Measurements from ENCODE around the gene CDHR3. TPM values are rescaled to one million over a fixed set of nuclear protein-coding genes. Genes with fewer than 3 reads are reported as not detected.

Gene CDHR3
- total RNA-seq, 1 experiment from 2014 or later, result 2.0 TPM

DNA sequence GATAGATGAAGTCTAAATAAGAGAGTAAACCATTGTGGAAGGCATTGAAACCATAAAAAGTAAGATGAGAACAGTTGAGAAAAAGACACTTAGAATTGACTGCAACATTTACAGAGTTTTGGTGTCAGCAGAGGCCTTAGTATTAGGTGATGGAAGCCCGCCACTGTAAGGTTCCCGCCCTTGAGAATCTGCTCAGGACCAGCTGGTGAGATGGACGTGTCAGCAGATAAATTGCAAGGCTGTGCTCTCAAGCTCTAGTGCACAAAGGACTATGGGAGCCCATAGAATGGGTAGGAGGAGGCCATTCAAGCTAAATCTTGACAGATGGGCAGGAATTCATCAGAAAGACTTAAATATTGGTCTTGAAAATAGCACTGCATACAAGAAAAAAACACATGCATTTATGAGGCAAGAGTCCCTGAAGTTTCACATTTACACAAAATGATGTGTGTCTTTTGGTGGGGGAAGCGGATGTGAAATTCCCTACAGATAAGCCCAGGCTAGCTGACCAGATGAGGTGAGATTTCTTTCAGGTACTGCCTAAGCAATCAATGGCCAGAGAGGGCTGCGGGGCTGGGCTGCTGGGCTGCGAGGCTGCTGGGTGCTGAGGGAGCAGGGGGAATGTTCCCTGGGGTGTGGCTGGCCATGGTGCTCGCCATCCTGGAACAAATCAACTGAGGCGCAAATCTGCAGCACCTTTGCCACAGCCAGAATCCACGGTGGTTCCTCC, 106.6 kb downstream of the CDHR3 start:
- no peak for DNase-seq (ENCODE audit: low read depth)
- in situ Hi-C loops (cut with HindIII; ENCODE audit: low pct_unique_long_range_greater_than_20kb, low sequenced_read_pairs), result no loop called here

DNA sequence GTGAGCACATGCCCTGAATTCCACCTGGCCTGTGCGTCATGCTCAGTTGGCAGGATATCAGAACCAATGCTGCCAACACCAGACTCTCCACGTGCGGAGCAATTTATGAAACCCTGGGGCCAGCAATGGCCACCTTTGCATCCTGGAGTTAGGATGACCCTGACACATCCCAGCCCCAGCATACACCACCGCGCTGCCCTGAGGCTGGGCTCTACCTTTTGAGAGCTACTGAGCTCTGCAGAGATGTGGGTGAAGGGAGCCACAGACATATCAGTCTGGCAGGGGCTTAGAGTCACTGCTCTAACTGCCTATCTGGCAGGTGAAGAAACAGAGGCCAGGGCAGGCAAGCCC, 107.1 kb downstream of the CDHR3 start:
- in situ Hi-C loops (cut with HindIII; ENCODE audit: low pct_unique_long_range_greater_than_20kb, low sequenced_read_pairs), result no loop called here
- DNase-seq (ENCODE audit: low read depth), result no peak

DNA sequence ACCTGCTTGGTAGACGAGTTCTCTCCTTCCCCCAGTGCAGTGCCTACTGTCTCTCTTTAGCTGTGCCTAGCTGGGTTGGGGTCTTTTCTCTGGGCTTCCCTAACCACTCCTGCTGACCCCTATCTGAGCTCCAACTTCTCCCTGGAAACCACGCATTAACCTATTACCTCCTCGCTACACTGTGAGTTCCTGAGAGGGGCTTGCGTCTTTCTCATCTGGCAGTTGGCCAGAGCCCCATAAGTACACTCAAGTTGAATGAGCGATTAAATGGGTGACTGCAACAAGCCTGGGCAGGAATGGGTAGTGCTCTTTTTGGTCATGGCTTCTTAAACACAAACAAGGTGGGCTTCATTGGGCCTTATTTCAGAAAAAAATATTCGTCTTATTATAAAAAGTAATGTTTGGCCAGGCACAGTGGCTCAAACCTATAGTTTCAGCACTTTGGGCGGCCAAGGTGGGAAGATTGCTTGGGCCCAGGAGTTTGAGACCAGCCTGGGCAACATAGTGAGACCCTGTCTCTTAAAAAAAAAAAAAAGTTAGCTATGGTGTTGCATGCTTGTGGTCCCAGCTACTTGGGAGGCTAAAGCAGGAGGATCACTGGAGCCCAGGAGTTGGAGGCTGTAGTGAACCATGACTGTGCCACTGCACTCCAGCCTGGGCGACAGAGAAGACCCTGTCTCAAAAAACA, 107.6 kb downstream of the CDHR3 start:
- in situ Hi-C loops (cut with HindIII; ENCODE audit: low pct_unique_long_range_greater_than_20kb, low sequenced_read_pairs), result no loop called here
- no peak for DNase-seq (ENCODE audit: low read depth)

DNA sequence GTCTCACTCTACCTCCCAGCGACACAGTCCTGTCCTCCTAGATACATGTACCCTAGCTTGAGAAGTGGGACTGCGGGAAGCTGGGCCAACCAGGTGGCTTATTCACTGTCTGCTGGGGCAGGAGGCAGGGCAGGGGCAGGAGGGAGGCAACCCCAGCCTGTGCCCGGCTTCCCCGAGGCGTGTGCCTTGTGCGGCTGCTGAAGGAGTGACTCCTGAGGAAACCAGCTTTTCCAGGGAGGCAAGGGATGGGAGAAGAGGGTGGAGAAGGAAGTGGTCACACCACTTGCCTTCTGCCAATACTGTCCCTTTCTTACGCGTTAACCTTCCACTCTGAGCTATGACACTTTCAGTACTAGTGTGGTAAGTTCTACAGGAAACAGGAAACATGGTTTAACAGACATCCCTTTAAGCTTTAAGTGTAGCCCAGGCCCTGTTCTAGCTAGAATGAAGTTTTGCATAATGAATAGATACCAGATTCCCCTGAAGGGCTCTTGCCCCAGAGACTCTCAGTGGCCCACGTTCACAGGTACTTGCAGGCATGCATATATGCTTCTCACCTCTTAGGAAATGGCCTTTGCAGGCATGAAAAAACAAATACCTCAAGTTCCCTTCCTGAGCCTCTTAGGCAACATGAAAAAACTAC, 108.4 kb downstream of the CDHR3 start:
- DNase-seq (ENCODE audit: low read depth), result no peak
- in situ Hi-C loops (cut with HindIII; ENCODE audit: low pct_unique_long_range_greater_than_20kb, low sequenced_read_pairs), result no loop called here

DNA sequence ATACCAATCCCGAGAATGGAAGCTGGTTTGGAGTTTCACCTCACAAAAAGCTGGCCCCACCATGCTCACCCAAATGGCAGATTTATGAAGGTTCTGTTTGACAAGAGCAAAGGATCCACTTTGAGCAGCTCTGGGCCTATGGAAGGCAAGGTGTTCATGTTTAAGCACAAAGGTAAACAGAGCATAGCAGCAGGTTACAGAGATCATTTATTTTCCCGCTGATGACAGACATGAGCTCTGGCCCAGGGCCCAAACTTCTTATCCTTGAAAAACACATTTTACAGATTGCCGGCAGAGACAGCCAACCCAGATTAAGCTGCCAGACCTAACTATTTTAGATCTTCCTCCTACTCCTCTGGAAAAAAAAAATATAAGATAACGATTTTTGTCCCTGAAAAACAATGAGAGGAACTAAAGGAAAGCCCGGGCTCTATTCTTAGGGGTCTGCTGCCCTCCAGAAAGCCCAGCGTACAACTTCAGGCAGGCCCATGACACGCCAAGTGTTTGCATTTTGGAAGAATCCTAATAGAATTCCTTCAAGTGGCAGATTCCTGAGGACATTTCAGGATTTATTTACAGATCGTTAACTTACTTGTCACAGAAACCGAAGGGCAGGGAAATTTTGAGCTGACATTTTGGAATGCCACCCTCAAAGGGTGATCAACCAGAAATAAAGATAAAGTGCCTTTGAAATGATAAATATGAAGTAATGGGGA, 109.1 kb downstream of the CDHR3 start:
- in situ Hi-C loops (cut with HindIII; ENCODE audit: low pct_unique_long_range_greater_than_20kb, low sequenced_read_pairs), result no loop called here
- DNase-seq (ENCODE audit: low read depth), result no peak

DNA sequence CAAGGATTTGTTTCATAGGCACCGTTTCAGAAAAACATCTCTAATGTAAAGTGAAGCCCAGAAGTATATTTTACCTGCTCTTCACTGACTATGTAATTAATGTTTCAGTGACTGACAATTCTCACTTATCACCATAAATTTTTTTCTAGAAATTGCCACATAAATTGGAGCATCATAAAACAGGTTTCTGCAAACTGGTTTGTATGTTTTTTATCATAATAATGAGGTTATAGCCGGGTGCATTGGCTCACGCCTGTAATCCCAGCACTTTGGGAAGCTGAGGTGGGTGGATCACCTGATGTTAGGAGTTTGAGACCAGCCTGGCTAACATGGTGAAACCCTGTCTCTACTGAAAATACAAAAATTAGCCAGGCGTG, 109.6 kb downstream of the CDHR3 start:
- in situ Hi-C loops (cut with HindIII; ENCODE audit: low pct_unique_long_range_greater_than_20kb, low sequenced_read_pairs), result no loop called here
- DNase-seq (ENCODE audit: low read depth), result no peak

DNA sequence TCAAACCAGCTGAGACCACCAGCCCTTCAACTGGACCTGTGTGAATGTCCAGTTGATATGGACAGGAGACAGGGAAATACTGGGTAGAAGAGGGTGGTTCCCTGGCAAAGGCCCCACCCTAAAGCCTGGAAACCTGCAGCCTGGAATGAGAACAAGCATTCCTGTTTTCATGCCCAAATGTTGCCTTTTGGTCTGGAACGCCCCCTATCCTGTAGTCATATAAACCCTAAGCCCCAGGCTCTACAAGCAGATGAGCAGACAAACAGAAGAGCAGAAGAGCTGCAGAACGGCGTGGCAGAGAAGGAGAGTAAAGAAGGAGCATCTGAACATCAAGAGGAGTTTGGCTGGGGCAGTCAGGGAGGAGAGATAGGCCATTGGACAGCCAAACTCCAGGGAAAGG, 110.6 kb downstream of the CDHR3 start:
- no peak for DNase-seq (ENCODE audit: low read depth)
- in situ Hi-C loops (cut with HindIII; ENCODE audit: low pct_unique_long_range_greater_than_20kb, low sequenced_read_pairs), result no loop called here

DNA sequence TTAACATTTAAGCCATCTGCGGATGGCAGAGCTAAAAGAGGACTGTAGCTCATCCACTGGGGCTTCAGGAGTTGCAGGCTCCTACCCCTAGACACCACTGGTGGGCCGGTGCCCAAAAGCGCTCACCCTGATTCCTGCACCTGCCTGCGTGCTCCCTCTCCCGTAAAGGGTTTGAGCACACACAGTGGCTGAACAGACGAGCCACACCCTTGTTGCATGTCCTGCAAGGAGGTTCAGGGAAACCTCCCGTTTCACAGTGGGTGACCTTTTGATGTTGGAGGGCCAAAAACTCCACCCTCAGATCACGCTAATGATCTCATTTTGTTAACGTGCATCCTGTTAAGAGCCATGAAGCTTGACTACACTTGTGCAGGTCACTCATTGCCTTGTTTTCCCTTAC, 111.2 kb downstream of the CDHR3 start:
- in situ Hi-C loops (cut with HindIII; ENCODE audit: low pct_unique_long_range_greater_than_20kb, low sequenced_read_pairs), result no loop called here
- no peak for DNase-seq (ENCODE audit: low read depth)

DNA sequence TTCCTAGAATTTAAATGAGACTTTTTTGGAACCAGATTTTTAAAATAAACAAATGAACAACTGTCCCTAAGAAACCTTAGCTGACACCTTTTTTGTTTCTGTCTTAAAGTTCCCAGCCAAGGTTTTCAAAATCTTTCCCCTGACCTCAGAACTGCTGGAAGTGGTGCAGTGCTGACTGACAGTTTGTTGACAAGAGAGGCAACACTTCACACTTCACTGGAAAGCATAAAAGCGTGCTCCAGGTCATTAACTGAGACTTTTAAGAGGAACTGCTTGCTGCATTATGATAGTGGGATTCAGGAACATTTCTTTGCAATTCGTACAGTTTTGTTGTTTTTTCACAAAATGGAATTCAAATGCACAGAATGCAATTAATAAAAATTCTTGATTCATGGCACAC, 112.9 kb downstream of the CDHR3 start:
- DNase-seq (ENCODE audit: low read depth), result peak; percentile 38
- in situ Hi-C loops (cut with HindIII; ENCODE audit: low pct_unique_long_range_greater_than_20kb, low sequenced_read_pairs), result no loop called here

DNA sequence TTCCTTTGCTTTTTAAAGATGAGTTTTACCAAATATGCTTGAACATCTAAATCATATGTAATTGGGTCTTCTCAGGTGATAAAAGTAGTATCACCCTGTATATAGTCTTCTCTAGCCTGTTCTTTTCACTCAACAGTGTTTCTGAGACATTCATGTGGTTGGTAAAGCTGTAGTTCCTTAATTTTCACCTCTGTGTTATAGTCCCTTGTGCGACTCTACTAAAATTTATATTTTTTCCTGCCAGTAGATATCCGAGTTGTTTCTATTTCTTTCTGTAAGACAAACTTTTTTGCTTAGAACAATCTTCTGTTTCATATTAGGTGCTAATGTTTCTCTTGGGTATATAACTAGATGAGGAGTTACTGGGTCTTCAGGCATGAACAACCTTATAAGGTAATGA, 113.5 kb downstream of the CDHR3 start:
- DNase-seq (ENCODE audit: low read depth), result no peak

DNA sequence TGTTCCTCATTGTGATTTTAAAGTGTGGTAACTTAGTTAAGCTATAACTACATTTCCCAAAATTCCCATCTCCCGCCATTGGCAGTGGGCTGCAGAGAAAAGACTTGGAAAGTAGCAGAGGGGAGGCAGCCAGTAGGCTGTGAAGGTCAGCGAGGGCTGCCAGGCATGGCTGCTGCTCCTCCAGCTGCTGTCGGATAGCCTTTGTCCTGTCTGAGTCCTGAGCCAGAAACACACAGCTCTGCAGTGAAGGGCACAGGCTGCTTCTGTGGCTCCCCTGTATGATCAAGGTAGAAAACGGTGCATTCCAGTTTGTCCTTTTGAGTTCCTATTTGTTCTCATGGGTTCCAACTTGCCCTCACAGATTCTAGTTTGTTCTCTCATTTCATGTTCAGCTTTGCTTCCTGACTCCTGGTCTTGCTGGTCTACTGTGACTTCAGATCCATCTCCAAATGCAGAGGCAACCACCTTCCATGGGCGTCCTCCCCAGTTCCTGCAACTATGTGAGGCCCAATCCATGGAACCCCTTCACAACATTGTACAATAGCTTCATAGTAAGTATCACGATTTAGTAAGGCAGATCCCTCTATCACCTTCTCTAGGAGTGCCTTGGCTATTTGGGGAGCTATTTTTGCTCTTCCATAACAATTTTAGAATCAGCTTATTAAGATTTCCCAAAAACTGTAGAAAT, 117.4 kb downstream of the CDHR3 start:
- no peak for DNase-seq (ENCODE audit: low read depth)
- in situ Hi-C loops (cut with HindIII; ENCODE audit: low pct_unique_long_range_greater_than_20kb, low sequenced_read_pairs), result no loop called here

More for the DNA sequence above, 113.5 kb downstream of the CDHR3 start:
- in situ Hi-C loops (cut with HindIII; ENCODE audit: low pct_unique_long_range_greater_than_20kb, low sequenced_read_pairs), result no loop called here

DNA sequence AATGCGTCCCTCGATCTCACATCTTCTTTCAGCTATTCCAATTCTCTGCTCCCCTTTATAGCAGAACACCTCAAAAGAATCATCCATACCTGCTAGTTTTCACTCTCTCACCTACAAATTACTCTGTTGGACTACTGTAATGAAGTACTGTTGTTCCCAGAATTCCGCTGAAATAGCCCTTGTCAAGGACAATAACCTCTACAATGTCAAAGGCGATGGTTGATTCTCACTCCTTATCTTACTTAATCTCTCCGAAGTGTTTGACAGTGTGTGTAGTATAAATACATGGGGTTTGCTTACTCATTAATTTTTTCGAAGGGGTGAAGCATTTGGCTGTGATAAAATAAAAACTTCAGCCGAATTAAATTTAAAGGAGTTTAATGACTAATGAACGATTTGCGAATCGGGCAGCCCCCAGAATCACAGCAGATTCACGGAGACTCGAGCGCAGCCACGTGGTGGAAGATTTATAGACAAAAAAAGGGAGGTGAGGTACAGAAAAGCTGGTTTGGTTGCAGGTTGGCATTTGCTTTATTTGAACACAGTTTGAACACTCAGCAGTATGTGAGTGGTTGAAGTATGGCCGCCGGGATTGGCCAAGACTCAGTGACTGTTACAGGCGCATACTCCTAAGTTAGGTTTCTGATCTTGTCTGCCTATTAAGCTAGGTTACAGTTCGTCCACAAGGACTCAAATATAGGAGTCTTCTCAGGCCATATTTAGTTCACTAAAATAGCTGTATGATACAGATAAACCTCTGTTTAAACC, 119.2 kb downstream of the CDHR3 start:
- in situ Hi-C loops (cut with HindIII; ENCODE audit: low pct_unique_long_range_greater_than_20kb, low sequenced_read_pairs), result no loop called here
- no peak for DNase-seq (ENCODE audit: low read depth)

Other genes starting within 250 kb of the CDHR3 start
- 0.06 and 1.5 TPM in 2 replicates for gene ATXN7L1, start 86.7 kb upstream of the CDHR3 start, total RNA-seq (2014; rRNA removed; shearing (Covaris generic); ENCODE audit: low replicate concordance)
- 35.2 and 35.6 TPM in 2 replicates for gene SYPL1, start 149.0 kb downstream of the CDHR3 start, total RNA-seq (2014; rRNA removed; shearing (Covaris generic); ENCODE audit: low replicate concordance)

All from Caki2 (cell line).